ENCODE results near the gene FABP2.

DNA sequence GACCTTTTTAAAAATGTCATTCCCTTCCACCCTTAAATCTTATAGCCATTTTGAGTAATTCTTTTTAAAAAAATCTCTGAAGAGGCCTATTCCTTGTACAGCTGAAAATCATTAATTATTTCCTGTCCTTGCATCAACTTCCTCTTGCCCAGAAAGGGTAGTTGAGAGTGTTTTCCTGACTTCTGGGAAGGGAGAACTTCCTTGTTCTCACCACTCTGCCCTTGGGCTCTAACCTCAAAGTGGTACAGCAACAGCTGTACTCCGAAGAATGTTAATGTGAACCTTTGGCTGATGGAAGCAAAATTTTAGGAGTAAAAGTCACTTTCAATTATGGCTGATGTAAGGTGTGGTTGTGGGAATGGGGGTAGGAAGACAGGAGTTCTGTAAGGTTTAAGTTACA is 15.1 kb upstream of the FABP2 start:
- TF ChIP-seq EZH2 (IDR thresholded peaks at IDR 0.05; ENCODE audit: low read length, unreplicated experiment) (no peak), EZH2phosphoT487 (IDR thresholded peaks at IDR 0.05; ENCODE audit: borderline replicate concordance, low read length) (no peak)
- TF ChIP-seq, protein P1, sequence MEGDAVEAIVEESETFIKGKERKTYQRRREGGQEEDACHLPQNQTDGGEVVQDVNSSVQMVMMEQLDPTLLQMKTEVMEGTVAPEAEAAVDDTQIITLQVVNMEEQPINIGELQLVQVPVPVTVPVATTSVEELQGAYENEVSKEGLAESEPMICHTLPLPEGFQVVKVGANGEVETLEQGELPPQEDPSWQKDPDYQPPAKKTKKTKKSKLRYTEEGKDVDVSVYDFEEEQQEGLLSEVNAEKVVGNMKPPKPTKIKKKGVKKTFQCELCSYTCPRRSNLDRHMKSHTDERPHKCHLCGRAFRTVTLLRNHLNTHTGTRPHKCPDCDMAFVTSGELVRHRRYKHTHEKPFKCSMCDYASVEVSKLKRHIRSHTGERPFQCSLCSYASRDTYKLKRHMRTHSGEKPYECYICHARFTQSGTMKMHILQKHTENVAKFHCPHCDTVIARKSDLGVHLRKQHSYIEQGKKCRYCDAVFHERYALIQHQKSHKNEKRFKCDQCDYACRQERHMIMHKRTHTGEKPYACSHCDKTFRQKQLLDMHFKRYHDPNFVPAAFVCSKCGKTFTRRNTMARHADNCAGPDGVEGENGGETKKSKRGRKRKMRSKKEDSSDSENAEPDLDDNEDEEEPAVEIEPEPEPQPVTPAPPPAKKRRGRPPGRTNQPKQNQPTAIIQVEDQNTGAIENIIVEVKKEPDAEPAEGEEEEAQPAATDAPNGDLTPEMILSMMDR (conservative IDR thresholded peaks at IDR 0.05; ENCODE audit: low read depth, low read length): no peak
